ENCODE data around the gene EPHA3.

- TF ChIP-seq EZH2 (IDR thresholded peaks at IDR 0.05; ENCODE audit: borderline replicate concordance, low read depth, low read length, poor library complexity, severe bottlenecking) (no peak), CTCF (conservative IDR thresholded peaks at IDR 0.05; ENCODE audit: low read depth, low read length) (no peak)
These were observed 108.8 kb downstream of the EPHA3 start for GRCh38 chr3:89216016-89216739.

Measured in A673 (cell line).